Endometrium (tissue), 2 donors: Measurements from ENCODE around the gene INPP5D.
"Not testable (repeated sequence)": the region's sequence is repeated elsewhere in the genome, so short reads cannot be mapped to it uniquely, and the experiment has no call there.

Experiments
- FAIRE-seq: peaks from 2 replicates; lab custom pipeline; 2012; peaks lifted over from hg19 to GRCh38; lab: Jason Lieb, UNC
- donor health status: control.
- donor health status: control.

The INPP5D gene

DNA sequence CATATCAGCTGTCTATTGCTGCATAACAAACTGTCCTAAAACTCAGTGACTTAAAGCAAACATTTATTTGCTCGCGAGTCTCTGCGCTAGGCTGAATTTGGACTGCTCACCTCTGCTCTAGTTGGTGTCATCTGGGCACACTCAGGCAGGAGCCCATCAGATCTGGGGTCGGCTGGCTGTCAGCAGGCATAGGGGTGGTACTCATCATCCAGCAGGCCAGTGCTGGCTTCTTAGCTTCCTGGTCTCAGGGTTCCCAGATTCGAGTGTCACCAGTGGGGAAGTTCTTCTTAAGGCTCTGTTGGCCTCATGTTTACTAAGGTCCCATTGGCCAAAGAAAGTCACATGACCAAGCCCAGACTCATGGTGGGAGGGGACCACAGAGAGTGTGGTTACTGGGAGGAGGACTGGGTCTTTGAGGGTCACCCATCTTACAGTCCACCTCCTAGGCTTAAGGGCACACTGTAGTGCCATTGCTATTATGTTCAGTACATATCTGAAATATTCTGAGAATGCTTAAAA lies 119.8 kb downstream of the INPP5D start:
- FAIRE-seq = no peak

DNA sequence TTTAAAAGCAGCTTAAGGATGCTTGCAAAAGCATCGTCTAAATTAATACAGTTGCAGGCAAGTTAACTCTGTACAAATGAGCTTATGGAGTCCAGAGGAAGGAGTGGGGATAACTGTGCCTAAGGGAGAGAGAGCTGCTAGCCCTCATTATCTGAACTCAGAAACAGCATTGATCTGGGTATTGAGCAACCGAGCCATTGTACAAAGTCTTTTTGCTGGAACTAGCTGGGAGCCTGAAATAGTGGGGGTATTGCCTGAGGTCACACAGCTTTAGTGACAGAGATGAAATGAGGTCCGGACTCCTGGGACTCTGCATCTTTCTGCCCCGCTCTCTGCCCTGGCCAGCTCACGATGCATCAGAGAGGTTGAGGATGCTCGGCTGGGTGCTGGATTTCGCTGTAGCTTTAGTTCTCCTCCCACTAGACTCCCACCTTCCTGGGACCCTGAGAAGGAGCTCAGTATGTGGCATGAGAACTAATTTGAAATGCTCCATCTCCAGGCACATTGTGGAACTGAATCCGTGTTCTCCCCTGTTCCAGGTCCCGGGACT lies 123.8 kb downstream of the INPP5D start:
- FAIRE-seq = no peak

DNA sequence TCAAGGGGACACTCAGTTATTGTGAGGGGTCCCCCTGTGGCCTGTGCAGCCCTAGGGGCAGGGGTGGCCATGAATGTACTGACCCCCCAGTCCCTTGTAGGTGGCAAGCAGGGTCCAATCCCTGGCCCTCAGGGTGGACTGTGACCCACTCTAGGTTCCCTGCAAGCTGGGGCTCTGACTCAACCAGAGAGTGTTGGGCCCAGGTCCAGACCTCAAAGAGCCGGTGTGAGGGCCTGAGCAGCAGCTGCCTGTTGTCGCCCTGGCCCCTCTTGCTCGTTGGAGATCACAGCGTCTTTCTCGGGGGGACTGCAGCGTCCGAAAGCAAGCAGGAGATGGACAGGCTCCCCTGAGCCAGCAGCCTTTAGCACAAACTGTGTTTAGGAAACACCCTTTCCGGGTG lies 124.5 kb downstream of the INPP5D start:
- no peak for FAIRE-seq

DNA sequence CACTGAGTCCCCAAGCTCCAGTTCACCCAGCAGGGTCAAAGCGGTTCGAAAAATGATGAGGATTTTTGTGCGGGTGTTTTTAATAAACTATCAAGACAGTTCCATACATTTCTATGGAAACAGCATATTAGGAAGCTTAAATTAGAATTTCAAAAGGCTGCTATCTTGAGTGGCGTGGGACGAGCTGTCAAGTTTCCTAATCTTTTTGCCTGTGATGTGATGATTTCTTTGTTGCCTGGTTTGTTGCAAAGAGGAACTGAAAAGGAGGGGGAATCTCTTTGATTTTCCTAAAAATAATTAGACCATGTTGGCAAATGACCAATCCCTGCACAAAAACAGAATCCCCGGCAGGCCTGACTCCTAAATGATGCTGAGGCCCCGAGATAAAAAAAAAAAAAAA lies 125.2 kb downstream of the INPP5D start:
- FAIRE-seq = no peak

DNA sequence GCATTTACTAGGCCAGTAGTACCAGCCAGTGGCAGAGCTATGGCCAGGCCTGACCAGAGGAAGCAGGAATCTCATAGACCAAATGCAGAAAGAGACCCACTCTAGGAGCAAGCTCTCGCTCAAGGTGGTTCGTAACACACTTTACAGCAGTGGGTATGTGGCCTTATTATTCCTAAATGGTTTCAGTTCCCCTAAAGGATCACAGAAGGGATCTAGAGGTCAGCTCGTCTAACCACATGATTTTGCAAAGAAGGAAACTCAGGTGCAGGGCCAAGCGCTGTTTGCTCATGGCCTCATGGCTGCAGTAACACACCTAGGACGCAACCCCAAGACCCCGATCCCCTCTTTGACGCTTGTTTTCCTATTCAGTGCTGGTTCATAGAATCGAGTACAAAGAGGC lies 125.8 kb downstream of the INPP5D start:
- no peak for FAIRE-seq

DNA sequence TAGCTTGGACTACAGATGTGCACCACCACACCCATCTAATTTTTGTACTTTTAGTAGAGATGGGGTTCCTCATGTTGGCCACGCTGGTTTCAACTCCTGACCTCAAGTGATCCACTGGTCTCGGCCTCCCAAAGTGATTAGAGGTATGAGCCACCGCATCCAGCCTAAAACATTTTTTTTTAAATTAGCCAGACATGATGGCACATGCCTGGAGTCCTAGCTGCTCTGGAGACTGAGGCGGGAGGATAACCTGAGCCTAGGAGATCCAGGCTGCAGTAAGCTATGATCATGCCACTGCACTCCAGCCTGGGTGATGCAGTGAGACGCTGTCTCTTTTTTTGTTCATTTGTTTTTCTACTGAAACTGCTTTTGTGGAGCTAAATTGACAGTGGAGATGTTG lies 126.7 kb downstream of the INPP5D start:
- no peak for FAIRE-seq

DNA sequence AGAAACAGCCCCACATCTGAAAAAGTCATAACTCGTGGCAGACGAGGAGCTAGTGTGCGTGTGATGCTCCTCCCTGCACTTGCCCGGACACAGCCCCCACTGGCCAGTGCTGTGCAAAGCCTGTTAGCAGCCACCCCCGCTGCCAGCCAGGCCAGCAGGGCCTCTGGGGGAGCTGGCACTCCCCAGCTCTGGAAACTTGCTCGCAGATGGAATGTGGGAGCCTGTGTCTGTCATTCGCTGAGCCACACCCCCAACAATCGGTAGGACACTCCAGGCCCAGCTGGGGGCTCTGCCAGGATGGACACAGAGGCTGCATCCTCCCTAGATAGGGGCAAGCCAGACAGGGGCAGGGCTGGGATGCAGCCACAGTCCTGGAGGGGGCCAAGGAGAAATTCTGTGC lies 128.9 kb downstream of the INPP5D start:
- no peak for FAIRE-seq

DNA sequence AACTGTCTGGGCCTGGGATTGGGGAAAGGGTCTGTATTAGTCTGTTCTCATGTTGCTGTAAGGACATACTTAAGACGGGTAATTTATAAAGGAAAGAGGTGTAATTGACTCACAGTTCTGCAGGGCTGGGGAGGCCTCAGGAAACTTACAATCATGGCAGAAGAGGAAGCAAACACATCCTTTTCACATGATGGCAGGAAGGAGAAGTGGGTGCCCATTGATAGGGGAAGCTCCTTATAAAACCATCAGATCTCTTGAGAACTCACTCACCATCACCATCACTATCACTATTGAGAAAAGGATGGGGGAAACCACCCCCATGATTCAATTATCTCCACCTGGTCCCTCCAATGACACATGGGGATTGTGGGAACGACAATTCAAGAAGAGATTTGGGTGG lies 130.9 kb downstream of the INPP5D start:
- FAIRE-seq = not testable (repeated sequence)

DNA sequence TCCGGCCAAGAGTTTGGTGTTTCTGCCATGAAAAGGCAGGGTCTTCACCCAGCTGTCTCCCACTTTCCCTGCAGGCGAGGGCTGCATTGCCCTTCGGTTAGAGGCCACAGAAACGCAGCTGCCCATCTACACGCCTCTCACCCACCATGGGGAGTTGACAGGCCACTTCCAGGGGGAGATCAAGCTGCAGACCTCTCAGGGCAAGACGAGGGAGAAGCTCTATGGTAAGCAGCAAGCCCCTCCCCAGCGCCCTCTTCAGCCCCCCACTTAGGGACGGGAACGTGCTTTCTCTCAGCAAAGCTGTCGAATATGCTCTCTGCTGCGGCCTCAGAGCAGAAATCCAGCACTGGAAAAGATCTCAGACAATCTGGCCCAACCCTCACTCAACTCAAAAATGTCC lies 133.6 kb downstream of the INPP5D start:
- FAIRE-seq = no peak

DNA sequence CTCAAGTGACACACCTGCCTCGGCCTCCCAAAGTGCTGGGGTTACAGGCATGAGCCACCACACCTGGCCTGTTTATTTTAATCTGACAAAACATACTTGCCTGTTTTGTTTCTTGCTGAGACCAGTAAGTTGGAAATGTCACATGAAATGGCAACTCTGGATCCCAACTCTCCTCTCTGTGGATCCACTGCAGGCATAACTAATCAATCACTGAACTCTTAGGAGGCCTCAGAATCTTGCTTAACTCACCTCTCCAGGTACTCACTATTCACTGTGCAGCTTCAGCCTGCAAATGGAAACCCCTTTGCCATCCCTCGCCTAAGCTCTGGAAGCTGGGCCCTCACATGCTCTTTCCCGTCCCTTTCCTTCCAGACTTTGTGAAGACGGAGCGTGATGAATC lies 134.9 kb downstream of the INPP5D start:
- no peak for FAIRE-seq

DNA sequence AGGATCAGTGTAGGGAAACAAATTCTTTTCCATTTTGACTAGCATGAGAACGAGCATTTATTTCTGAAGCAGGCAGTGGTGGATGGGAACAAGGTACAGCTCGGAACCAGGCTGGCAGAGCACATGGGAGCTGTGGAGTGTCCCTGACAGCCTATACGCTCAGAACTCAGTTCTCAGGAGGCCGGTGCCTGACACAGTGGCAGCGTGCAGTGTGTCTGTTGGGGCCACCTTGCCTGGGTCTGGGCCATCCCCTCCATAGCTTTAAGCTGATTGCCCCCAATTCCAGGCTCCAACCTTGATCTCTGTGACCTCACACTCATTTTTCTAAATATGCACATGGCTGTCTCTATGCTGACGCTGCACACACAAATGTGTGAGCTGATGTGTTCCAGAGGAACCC lies 136.9 kb downstream of the INPP5D start:
- FAIRE-seq = no peak

DNA sequence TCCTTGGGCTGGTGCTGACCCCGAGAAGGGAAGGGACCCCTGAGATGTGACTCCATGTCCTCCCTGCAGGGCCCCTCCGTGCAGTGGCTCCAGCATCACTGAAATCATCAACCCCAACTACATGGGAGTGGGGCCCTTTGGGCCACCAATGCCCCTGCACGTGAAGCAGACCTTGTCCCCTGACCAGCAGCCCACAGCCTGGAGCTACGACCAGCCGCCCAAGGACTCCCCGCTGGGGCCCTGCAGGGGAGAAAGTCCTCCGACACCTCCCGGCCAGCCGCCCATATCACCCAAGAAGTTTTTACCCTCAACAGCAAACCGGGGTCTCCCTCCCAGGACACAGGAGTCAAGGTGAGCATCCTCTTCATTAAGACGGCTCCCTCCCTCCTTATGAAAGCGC lies 137.9 kb downstream of the INPP5D start:
- no peak for FAIRE-seq

DNA sequence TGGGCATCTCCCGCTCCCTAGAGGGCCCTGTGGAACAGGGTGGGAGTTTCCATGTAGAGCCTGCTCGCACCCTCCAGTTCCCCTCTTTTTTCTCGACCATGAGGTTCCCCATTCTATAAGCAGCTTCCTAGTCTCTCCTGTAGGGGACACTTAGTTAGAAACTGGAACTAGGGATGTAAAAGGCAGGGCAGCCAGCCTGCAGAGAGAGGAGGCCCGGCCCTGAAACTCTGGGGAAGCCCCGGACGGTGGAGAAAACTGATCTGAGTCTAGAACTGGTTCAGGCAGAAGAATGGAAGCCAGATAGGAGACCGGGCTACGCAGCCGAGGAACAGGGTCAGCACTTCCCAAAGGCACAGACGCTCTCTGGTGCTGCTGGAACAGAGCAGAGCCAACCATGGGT lies 139.7 kb downstream of the INPP5D start:
- no peak for FAIRE-seq

DNA sequence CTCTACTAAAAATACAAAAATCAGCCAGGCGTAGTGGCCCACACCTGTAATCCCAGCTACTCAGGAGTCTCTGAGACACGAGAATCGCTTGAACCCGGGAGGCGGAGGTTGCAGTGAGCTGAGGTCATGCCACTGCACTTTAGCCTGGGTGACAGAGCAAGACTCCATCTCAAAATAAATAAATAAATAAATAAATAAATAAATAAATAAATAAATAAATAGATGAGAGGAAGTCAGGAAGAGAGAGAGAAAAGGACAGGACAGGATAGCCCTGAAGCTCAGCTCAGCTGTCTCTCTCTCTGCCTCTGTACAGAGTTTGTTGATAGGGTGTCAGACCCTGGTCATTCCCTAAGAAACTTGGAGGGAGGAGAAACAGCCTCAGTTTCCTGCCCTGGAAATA lies 140.6 kb downstream of the INPP5D start:
- FAIRE-seq = not testable (repeated sequence)

DNA sequence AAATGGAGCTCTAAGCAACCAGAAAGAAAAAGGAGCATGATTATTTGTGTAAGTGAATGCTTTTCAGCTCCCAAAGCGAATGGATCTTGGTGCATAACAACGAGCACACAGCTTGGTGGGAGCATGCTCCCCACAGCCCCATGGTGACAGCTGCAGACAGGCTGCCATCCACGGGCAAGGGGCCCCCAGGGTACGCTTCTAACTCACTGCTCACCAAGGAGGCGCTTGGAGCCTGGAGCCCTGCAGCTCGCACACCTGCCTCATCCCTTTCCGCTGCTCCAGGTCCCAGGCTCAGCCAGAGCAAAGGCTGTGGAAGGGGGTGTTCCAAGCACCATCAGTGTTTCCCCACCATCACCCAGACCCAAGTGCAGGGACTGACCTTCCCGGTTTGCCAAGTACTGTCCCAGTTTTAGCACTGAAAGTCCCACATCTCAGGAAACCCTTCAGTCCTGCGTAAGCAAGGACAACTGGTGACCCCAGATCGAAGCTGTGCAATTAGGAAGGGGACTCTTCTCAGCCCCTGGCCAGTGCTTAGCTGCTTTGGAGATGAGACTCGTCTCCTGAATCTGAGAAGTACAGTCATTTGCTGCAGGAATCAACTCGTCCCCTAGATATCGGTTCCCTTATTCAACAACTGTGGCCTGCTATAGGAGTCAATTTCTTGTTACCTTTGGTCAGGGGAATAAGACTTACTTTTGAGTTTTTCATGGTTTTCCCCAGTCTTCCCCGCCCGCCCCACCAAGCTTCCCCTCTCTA lies 141.3 kb downstream of the INPP5D start:
- FAIRE-seq = no peak

DNA sequence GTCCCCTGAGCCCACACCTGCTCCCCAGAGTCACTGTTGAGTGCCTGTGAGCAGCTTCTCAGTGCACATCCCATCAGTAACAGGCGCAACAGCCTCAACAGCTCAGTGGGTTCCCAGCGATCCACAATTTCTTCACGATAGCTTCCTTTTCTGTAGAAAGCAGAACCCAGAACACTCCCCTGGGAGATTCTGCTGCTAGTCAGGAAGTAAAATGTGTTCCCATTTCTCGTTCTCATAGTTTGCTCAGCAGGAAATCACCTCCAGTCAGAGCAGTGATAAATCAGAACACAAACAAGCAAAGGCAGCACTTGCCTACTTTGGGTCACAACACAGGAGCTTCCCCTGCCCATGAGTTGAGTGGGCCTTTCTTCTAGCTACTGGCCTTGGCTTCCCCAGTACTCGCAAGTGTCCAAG lies 142.4 kb downstream of the INPP5D start:
- FAIRE-seq = no peak

DNA sequence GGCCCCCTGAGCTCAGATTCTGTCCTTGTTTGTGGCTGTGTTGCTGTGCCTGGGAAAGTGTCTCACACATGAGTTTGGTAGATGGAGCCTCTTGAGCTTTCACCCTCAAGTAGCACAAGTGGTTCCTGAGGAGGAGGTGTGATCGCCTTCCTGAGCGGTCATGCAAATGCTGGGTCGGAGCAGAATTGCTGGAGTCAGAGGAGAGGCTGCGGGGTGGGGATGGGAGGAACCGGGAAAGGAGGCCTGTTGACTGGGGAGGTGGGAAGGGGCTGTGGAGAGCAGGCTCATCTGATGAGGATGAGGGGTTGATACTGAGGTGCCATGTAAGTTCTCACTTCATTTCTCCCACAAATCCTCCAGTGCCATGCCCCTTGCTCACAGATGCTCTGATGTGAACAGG lies 142.9 kb downstream of the INPP5D start:
- no peak for FAIRE-seq

DNA sequence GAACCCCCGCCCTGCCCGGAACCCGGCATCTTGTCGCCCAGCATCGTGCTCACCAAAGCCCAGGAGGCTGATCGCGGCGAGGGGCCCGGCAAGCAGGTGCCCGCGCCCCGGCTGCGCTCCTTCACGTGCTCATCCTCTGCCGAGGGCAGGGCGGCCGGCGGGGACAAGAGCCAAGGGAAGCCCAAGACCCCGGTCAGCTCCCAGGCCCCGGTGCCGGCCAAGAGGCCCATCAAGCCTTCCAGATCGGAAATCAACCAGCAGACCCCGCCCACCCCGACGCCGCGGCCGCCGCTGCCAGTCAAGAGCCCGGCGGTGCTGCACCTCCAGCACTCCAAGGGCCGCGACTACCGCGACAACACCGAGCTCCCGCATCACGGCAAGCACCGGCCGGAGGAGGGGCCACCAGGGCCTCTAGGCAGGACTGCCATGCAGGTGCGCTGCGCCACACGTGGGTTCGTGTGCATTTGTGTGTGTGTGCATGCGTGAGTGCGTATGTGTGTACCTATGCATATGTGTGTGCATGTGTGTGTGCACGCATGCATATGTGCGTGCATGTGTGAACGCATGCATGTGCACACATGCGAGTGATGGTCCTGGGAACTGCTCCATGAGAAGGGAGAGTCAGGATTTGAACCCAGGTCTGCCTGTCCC lies 144.3 kb downstream of the INPP5D start:
- FAIRE-seq = no peak

DNA sequence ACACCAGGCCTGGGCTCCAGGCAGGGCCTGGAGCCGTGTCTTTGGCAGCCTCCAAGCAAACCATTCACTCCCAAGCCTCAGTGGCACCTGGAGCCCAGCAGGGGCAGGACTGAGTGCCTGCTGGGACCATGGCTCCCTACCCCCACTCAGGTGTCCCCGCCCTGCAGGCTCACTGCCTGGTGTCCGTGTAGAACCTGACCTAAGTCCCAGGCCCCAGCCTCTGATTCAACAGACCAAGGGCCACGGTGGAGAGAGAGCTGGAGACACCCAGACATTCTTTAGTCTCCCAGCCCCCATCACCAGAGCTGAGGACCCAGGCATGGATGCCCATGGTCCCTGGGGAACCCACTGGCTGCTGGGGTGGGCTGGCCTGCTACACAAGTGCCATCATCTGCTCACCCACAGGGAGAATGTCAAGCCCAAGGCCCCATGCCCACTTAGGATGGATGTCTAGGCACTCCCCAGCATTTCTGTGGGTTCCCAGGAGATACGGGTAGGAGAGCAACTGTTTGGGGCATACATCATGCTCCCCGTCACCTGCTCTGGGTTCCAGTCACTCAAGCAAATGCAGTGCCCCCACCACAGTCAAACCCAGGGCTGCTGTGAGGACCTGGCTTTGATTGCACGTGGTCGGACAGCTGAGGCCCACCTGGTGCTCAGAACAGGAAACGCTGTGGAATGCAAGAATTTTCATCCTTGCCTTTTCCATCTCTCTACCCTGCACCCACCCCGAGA lies 148.4 kb downstream of the INPP5D start:
- no peak for FAIRE-seq

DNA sequence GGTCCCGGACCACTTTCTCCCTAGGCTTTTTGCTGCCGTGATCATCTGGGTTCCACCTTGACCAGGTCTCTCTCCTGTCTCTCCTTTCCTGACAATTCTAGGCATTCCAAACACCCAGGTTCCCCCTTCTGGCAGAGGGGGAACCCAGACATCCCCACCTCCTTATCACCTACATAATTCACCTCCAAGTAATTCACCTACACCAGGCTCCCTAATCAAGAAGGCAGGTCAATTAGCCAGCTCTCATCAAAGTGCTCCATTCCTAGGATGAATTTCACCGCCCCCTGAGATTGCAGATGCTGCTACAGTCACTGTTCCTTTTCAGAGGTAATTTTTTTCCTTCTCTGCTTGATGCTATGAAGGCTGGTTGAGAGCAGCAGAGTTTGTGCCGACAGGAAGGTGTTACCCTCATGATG lies 149.0 kb downstream of the INPP5D start:
- no peak for FAIRE-seq

DNA sequence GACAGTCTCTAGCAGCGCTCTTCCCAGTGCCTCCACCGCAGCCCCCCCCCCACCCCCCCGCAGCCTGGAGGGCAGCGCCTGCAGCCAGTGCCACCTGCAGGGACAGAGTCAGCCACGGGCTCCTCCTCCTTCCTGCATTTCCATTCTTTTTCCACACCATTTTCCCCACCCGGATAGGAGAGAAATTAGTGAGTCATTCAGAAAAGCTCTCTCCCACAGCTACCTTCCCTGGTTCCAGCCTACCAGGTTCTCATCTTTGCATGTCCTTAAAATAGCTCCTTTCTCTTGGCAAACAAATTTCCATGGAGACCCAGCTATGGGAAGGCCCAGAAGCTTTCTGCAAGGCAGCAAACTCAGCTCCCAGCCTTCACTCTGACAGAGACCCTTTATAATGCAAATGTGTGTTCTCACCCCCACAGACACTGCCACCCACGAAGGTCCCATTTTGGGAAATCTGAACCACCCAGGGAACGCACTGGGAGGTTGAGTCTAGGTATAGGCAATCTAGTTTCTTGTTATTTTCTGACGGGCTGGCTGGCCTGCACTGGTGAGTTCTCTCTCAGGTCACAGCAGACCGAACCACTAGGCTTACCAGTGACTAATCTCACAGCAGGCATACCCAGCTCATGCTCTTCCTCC lies 149.5 kb downstream of the INPP5D start:
- no peak for FAIRE-seq

DNA sequence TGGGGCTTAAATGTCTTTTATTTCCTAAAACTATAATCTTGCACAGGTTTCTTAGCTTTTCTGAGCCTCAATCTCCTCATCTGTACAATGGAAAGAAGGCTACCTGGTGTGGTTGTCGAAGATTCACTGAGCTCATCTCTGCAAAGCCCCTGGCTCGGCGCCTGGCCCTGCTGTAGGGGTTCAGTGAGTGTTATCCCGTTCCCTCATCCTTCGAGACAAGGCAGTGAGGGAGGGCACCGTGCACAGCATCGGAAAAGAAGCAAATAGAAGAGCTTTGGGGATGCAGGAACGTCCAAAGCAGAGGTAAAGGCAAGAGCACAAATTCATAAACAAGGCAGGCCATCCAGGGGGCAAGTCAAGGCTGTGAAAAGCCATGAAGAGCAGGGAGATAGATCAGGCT lies 150.1 kb downstream of the INPP5D start:
- no peak for FAIRE-seq
